GM19328 (cell line): ENCODE measurements around the gene RNF214.
"Not testable (repeated sequence)": the region's sequence is repeated elsewhere in the genome, so short reads cannot be mapped to it uniquely, and the experiment has no call there.

Experiments used
- ATAC-seq: cut with Tn5 transposase; IDR thresholded peaks from one replicate; pipeline ENCODE4 v1.9.1; 2021; ENCODE audit warnings: mild to moderate bottlenecking, moderate library complexity; ENCODE audit not compliant: unreplicated experiment

The RNF214 gene

GRCh38 chr11:117197516-117198456, 34.7 kb upstream of the RNF214 start:
- no peak for ATAC-seq

GRCh38 chr11:117198613-117199012, 33.9 kb upstream of the RNF214 start:
- ATAC-seq: no peak

GRCh38 chr11:117199053-117199915, 33.2 kb upstream of the RNF214 start, which contains the start of gene TAGLN:
Gene TAGLN (plus strand): TSS chr11:117199370. CDS start chr11:117203014, 3,644 bp downstream.
- no peak for ATAC-seq

- no peak for ATAC-seq
These were observed 32.3 kb upstream of the RNF214 start for GRCh38 chr11:117199916-117200812.

DNA sequence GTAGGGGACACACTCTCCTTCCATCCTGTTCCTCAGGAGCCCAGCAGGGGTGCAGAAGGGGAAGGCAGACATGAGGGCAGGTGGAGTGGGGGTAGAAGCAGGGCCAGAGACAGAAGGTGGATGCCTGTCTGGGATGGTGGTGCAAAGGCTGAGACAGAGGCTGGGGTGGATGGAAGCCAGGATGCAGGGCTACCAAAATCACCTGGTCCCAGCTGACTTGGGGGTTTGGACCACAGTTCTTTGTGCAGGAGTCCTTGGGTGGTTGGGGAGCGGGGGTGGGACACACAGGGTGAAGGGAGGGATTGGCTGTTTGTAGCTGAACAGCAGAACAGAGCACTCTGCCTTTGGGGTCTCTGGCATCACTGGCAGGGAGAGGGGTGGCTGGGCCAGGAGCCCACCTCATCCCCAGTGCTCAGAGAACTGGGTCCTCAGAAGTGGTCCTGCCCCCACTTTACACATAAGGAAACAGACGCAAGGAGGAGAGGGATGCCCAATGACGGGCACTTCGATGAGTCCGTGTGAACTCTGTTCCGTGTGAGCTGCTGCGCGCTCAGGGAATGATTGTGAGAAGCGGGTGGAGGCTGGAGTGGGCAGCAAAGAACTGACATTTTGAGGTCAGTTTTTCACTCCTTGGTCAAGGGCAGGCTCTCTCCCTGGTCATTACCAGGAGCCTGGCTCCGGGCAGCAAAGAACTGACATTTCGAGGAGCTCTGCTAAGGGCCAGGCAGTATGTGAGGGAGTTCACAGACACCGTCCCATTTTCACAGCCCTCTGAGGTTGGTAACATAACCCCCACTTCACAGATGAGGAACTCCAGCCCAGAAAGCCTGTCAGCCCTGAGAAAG, 31.4 kb upstream of the RNF214 start:
- ATAC-seq: no peak

DNA sequence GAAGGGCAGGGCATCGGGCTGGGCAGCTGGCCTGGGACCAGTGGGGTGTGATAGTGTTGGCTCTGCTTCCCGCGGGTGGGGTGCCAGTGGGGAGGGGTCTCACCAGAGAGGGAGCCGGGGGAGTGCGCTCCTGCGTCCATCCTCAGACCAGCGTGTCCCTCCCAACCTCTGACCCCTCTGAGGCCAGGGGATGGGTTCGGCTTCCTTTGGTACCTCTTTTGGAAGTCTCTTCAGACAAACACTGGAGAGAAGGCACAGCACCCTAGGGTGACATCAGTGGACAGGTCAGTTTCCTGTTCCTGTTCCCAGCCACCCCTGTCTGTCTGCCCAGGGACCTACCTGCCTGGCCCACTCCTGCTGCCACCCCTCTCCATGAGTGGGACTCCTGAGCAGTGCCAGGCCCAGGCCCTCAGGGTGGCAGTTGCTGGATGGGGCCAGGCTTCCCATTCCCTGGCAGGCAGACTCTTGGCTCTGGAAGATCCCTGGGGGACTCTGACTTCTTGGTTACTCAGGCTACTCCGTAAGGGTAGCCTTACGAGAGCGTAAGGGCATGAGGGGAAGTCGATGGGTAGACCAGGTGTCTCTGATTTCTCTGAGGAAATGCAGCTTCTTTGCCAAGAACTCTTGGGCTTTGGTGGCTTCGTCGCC, 30.7 kb upstream of the RNF214 start:
- no peak for ATAC-seq

DNA sequence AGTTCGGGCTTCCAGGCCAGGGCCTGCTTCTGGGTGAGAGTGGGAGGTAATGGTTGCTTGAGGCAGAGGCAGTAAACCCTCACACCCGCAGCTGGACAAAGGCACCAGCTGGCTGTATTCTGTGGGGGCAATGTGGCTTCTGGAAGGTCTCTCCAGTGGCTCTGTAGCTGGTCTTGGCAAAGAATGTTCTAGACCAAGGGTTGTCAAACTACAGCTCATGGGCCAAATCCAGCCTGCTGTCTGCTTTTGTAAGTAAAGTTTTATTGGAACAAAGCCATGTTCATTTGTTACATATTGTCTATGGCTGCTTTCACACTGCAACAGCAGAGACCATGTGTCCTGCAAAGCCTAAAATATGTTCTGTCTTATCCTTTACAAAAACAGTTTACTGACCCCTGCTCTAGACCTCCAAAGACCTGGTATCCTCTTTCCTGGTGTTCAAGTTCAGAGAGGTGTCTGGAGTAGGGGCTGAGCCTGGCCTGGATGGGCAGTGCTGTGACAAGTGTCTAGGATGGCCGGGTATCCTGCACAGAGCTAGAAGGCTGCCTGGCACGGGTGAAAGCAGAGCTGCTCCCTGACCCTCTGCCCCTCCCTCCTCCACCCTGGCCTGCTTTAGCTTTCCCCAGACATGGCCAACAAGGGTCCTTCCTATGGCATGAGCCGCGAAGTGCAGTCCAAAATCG, 29.9 kb upstream of the RNF214 start:
- no peak for ATAC-seq

DNA sequence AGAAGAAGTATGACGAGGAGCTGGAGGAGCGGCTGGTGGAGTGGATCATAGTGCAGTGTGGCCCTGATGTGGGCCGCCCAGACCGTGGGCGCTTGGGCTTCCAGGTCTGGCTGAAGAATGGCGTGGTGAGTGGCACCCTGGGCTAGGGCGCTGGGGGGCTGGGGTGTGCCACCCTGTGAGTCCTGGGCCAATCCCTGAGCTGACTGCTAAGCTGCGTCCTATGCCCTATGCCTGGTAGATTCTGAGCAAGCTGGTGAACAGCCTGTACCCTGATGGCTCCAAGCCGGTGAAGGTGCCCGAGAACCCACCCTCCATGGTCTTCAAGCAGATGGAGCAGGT, 29.4 kb upstream of the RNF214 start:
- ATAC-seq: no peak

DNA sequence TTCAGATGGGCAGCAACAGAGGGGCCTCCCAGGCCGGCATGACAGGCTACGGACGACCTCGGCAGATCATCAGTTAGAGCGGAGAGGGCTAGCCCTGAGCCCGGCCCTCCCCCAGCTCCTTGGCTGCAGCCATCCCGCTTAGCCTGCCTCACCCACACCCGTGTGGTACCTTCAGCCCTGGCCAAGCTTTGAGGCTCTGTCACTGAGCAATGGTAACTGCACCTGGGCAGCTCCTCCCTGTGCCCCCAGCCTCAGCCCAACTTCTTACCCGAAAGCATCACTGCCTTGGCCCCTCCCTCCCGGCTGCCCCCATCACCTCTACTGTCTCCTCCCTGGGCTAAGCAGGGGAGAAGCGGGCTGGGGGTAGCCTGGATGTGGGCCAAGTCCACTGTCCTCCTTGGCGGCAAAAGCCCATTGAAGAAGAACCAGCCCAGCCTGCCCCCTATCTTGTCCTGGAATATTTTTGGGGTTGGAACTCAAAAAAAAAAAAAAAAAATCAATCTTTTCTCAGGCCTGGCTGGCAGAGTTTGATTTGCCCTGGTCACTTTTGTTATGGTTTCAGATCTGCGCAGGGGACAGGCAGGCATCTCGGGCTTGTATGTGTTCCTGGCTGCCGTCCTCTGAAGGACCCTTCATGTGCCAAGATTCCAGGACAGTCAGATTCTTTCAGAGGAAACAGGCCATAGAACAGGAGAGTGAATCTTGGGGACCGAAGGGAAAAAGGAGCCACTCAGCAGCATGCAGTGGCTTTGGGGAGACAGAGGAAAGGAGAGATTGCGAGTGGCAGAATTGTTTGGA, 28.0 kb upstream of the RNF214 start:
- ATAC-seq: no peak

GRCh38 chr11:117205211-117205818, 27.2 kb upstream of the RNF214 start:
- no peak for ATAC-seq

GRCh38 chr11:117206111-117206510, 26.4 kb upstream of the RNF214 start:
- not testable (repeated sequence) for ATAC-seq

DNA sequence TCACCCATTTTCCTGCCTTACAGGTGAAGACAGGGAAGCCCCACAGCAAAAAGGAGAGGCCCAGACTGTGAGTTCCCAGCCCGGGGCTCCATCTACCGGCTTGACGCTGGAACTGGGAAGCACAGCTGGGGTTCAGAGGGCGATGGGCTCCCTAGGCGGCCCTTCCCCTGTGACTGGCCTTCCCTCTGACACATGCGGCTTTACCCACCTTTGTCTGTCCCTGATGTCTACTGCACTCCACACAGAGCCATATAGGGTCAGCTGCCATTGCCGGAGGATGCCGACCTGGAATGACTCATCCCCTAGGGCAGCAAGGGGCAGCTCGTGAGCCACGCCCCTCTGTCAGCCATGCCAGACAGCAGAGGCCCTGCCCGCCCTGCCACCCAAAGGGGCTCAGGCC, 25.6 kb upstream of the RNF214 start:
- not testable (repeated sequence) for ATAC-seq

- ATAC-seq: not testable (repeated sequence)
These were observed 25.0 kb upstream of the RNF214 start for GRCh38 chr11:117207481-117207880.

GRCh38 chr11:117208710-117209109, 23.8 kb upstream of the RNF214 start:
- not testable (repeated sequence) for ATAC-seq

DNA sequence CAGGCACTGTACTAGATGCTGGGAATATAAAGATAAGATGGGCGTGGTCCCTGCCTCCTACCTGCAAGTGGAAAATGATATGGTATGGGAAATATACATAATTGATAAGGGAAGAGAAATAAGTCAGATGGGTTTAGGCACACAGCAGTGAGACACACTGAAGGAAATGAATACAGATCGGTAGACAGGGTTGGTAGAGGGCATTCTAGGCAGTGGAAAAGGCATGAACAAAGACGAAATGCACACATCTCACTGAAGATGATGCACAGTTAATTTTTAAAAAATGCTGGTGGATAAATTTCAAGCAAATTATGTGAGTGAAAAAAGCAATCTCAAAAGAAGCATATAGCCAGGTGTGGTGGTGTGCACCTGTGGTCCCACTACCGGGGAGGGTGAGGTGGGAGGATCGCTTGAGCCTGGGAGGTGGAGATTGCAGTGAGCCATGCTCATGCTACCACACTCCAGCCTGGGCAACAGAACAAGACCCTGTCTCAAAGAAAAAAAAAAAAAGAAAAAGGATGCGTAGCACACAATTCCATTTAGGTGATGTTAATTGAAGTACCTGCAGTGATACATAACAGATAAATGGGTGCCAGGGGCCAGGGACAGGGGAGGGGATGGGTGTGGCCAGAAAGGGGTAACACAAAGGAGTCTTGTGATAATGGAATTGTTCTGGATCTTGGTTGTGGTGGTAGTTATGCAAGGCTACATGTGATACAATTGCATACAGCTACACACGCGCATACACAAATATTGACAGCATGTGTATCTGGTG, 22.9 kb upstream of the RNF214 start:
- not testable (repeated sequence) for ATAC-seq

- no peak for ATAC-seq
These were observed 21.9 kb upstream of the RNF214 start for GRCh38 chr11:117210620-117211019.
